BE2C (cell line): ENCODE measurements around the gene MPRIP.

Experiments
- DNase-seq: peaks from one replicate; pipeline ENCODE4 v3.0.0-alpha.2; 2020
- H3K27me3 ChIP-seq: fragments of 250-450 bp; sonication (Bioruptor Pico); 2 replicates; pipeline ENCODE4 v1.5.1; 2020; ENCODE audit warnings: mild to moderate bottlenecking
- H3K36me3 ChIP-seq: fragments of 250-450 bp; sonication (Bioruptor Pico); 2 replicates; pipeline ENCODE4 v1.5.1; 2020; ENCODE audit warnings: mild to moderate bottlenecking
- H3K4me1 ChIP-seq: fragments of 250-450 bp; sonication (Bioruptor Pico); 2 replicates; pipeline ENCODE4 v1.5.1; 2020
- H3K4me3 ChIP-seq: 2 replicates; pipeline ENCODE4 v1.5.1; 2011; ENCODE audit warnings: low read depth, low read length
- H3K9me3 ChIP-seq: fragments of 250-450 bp; sonication (Bioruptor Pico); 2 replicates; pipeline ENCODE4 v1.5.1; 2020
- TF ChIP-seq, protein P1 (sequence below): IDR thresholded peaks from 2 replicates; pipeline ENCODE4 v1.5.1; 2012; ENCODE audit warnings: mild to moderate bottlenecking, low read depth, low read length

MPRIP gene

DNA sequence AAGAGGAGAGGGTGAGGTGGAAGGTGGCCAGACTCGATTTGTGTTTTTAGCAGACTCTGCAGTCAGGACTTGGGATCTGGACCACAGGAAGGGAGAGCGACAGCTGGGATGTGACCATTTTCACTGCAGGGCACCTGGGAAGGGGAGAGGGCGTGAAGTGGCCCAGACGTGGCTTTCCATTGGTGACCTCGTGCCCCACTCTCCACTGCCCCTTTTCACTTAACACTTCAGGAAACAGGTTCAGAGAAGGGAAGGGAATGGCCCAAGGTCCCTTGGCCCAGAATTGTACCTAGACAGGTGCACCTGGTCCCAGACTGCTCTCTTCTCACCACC lies 22.9 kb upstream of the MPRIP start:
- Histone ChIP-seq H3K36me3 (no peaks in the 10 kb centered on the region), H3K4me1 (no peaks in the 10 kb centered on the region; the same call in 1 of the 2 replicates), H3K9me3 (no peaks in the 10 kb centered on the region), H3K4me3 (no peak overlapping the region), H3K27me3 (no peaks in the 10 kb centered on the region)
- no peak for DNase-seq
- TF ChIP-seq, protein P1, sequence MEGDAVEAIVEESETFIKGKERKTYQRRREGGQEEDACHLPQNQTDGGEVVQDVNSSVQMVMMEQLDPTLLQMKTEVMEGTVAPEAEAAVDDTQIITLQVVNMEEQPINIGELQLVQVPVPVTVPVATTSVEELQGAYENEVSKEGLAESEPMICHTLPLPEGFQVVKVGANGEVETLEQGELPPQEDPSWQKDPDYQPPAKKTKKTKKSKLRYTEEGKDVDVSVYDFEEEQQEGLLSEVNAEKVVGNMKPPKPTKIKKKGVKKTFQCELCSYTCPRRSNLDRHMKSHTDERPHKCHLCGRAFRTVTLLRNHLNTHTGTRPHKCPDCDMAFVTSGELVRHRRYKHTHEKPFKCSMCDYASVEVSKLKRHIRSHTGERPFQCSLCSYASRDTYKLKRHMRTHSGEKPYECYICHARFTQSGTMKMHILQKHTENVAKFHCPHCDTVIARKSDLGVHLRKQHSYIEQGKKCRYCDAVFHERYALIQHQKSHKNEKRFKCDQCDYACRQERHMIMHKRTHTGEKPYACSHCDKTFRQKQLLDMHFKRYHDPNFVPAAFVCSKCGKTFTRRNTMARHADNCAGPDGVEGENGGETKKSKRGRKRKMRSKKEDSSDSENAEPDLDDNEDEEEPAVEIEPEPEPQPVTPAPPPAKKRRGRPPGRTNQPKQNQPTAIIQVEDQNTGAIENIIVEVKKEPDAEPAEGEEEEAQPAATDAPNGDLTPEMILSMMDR = no peak

DNA sequence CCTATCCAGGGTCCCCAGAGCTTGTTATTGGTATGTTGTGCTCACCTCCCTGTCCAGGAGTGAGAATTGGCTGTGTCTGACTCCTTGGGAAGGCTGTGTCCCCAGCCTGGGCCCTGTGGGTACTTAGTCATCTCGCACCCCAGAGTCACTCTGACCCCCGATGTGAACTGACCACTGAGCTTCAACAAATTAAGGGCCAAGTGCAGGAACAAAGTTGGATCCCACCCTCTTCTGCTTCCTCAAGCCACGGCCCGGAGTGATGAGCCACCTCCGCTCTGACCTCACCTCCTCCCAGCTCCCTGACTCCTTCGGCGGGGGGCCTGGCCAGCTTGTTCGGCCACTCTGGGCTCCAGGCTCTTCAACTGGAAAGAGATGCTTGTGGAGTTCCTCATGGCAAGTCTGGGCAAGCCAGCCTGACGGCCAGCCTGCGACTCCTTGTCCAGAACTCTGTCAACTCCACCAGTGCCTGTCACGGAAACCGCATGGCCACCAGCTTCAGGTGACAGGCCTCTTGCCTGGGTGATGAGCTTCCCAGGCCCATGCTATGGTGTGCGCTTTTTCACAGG lies 22.3 kb upstream of the MPRIP start:
- H3K4me3 ChIP-seq = no peak overlapping the region
- H3K36me3 ChIP-seq = no peaks in the 10 kb centered on the region
- peaks cover 6% of the 10 kb centered on the region for H3K4me1 ChIP-seq
- DNase-seq = no peak
- no peaks in the 10 kb centered on the region for H3K27me3 ChIP-seq
- no peaks in the 10 kb centered on the region for H3K9me3 ChIP-seq
- TF ChIP-seq, protein P1 = no peak

DNA sequence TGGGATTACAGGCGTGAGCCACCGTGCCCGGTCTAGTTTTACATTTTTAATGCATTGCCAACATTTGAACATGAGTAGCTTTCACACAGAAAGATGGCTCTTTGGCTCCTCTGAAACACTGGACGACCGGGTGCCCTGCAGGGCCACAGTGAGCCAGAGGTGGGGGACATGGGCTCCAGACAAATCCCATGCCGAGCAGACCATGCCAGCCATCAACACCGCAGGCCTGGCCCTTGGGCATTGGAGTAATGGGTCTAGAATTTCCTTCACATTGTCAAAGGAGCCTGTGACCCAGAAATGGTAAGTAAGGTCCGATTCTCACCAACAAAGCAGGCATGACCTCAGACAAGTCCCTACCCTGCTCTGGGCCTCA lies 21.4 kb upstream of the MPRIP start:
- TF ChIP-seq, protein P1 = no peak
- peaks cover 14% of the 10 kb centered on the region for H3K4me1 ChIP-seq
- no peak for DNase-seq
- no peak overlapping the region for H3K4me3 ChIP-seq
- no peaks in the 10 kb centered on the region for H3K9me3 ChIP-seq
- no peaks in the 10 kb centered on the region for H3K36me3 ChIP-seq
- no peaks in the 10 kb centered on the region for H3K27me3 ChIP-seq

DNA sequence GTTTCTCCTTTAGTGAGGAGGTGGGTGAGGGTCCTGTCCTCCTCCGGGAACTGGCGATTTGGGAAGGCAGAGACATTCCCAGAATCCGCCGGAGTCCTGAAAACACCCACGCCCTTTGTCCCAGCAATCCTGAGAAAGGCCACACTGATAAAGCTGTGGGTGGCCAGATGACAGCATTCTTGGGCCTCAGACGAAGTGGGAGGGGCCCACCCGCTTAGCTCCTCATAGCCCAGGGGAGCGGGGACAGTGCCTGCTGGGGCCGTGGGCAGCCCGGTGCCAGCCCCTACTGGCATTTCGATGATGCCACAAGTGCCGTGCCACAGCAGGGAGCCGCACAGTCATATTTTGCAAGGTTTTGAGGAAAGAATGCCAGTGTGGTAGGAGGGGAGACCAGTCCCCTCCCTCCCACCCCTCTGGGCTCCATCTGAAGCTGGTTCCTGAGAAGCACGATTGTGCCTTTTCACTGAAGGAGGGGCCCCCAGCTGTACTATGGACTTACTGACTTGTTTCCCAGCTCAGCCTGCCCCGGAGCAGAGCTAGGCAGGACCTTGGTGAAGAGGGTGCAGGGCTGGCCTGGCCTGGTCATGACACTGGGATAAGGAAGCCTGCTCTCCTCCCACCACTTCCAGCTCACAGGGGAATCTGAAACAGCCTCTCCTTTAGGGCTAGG lies 20.9 kb upstream of the MPRIP start:
- Histone ChIP-seq H3K9me3 (no peaks in the 10 kb centered on the region), H3K36me3 (no peaks in the 10 kb centered on the region), H3K4me1 (peaks cover 15% of the 10 kb centered on the region), H3K4me3 (no peak overlapping the region), H3K27me3 (no peaks in the 10 kb centered on the region)
- TF ChIP-seq, protein P1 = no peak
- no peak for DNase-seq

DNA sequence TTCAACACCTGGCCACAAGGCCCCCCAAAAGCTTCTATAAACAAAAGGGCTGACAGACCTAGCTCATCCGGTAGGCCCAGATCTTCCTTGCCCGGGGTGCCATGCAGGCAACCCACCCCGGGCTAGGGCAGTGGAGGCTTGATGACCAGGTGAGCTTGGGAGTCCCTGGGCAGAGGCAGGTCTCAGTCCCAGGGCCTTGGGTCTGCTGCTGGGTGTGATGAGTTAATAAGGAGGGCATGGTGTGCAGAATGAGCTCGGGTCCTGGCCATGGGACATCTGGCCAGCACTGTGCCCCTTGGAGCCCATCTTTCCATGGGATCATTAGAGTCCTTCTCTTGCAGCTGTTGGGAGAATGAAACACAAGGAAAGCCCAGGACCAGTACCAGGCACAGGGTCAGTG lies 20.2 kb upstream of the MPRIP start:
- no peaks in the 10 kb centered on the region for H3K27me3 ChIP-seq
- H3K9me3 ChIP-seq = no peaks in the 10 kb centered on the region
- H3K4me1 ChIP-seq = peaks cover 15% of the 10 kb centered on the region
- H3K4me3 ChIP-seq = no peak overlapping the region
- no peak for DNase-seq
- H3K36me3 ChIP-seq = no peaks in the 10 kb centered on the region
- TF ChIP-seq, protein P1 = no peak

DNA sequence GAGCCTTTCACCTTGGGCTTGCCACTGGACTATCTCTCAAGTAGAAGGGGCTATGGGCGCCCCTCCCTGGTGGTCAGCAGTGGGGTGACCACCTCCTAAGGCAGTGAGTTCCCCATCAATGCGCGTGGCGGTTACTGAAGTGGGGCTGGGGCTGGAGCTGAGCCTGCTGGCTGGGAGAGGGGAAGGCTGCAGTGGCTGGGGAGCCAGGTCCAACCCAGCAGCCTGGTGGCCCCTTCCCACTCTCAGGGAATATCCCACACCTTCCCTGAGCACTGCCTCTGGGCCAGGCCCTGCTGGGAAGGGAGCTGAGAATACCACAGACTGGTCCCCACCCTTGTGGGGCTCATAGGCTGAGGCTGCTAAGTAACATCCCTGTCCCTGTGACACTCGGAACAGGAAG lies 19.8 kb upstream of the MPRIP start:
- TF ChIP-seq, protein P1 = no peak
- H3K4me3 ChIP-seq = no peak overlapping the region
- no peaks in the 10 kb centered on the region for H3K36me3 ChIP-seq
- H3K4me1 ChIP-seq = peaks cover 15% of the 10 kb centered on the region
- DNase-seq = no peak
- H3K9me3 ChIP-seq = no peaks in the 10 kb centered on the region
- no peaks in the 10 kb centered on the region for H3K27me3 ChIP-seq
